ENCODE results near the gene CNTN4. TPM values are rescaled to one million over a fixed set of nuclear protein-coding genes. Genes with fewer than 3 reads are reported as not detected.

CNTN4 gene
- total RNA-seq, 1 donor from 2014 or later, result 22.1 TPM

DNA sequence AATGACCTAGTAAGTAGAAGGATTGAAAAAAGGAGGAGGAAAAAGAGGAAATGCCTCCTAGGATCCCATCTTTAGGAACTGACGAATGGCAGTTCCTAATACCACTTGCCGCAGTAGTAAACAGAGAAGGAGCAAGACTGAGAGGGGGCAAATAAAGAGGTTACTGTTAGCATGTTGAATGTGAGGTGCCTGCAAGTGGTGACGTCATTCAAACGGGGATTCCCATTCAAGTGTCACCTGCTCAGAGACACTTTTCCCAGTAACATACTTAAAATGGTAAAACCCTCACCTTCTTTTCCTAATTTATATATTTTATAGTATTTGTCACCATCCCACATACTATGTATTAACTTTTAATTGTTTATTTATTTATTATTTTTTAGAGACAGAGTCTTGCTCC is 832.6 kb downstream of the CNTN4 start:
- no peak for TF ChIP-seq POLR2A (IDR thresholded peaks at IDR 0.05)
- Histone ChIP-seq H3K4me1 (no peaks in the 10 kb centered on the region), H3K9me3 (no peaks in the 10 kb centered on the region), H3K27ac (no peak overlapping the region), H3K27me3 (no peaks in the 10 kb centered on the region), H3K36me3 (no peaks in the 10 kb centered on the region), H3K4me3 (no peak overlapping the region)
- intact Hi-C loops (cut with DNase I), result no loop called here
- DNase-seq (ENCODE audit: extremely low spot score in 2 of 2), result no peak

DNA sequence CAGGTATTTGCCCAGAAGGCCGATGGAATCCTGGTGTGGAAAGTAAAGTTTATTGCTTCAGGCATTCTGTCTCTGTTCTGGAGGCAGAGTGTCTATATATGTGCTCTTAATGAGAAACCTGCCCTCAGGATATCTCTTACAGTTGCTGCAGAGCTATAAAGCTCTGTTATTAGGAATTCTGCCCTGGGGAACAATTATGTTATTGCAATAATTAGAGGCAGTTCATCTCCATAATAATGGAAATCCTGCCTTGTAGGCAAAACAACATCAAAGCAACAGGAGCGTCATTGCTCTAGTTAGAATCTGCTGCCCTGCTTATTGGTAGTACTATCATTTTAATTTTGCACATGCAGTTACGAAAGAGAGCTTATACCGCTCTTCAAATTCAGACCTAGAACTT is 835.9 kb downstream of the CNTN4 start:
- Histone ChIP-seq H3K36me3 (no peaks in the 10 kb centered on the region), H3K27ac (no peak overlapping the region), H3K4me3 (no peak overlapping the region), H3K4me1 (no peaks in the 10 kb centered on the region), H3K9me3 (no peaks in the 10 kb centered on the region), H3K27me3 (no peaks in the 10 kb centered on the region)
- intact Hi-C loops (cut with DNase I), result no loop called here
- no peak for DNase-seq (ENCODE audit: extremely low spot score in 2 of 2)
- TF ChIP-seq POLR2A (IDR thresholded peaks at IDR 0.05) (no peak), POLR2AphosphoS5 (IDR thresholded peaks at IDR 0.05; ENCODE audit: insufficient read depth in 1 of 2, low read depth in 1 of 2) (no peak)
- TF ChIP-seq, protein P1, sequence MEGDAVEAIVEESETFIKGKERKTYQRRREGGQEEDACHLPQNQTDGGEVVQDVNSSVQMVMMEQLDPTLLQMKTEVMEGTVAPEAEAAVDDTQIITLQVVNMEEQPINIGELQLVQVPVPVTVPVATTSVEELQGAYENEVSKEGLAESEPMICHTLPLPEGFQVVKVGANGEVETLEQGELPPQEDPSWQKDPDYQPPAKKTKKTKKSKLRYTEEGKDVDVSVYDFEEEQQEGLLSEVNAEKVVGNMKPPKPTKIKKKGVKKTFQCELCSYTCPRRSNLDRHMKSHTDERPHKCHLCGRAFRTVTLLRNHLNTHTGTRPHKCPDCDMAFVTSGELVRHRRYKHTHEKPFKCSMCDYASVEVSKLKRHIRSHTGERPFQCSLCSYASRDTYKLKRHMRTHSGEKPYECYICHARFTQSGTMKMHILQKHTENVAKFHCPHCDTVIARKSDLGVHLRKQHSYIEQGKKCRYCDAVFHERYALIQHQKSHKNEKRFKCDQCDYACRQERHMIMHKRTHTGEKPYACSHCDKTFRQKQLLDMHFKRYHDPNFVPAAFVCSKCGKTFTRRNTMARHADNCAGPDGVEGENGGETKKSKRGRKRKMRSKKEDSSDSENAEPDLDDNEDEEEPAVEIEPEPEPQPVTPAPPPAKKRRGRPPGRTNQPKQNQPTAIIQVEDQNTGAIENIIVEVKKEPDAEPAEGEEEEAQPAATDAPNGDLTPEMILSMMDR (IDR thresholded peaks at IDR 0.05), result no peak

DNA sequence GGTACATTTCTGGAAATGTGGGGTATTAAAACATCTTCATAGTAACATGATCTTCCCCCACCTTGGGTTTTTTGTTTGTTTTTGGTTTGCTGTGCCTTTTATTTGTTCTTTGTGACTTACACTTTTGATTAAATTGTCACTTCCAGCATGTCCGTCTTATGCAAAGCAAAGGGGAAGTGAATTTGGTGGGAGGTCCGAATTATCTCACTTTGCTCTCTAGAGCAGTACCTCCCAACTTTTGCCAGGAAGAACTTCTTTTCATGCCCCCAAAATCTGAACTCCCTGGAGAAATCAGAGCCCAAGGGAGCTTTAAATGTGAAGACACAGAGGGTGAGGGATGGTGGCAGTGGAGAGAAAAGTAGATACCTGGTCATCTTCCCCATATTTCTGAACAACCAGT is 838.4 kb downstream of the CNTN4 start:
- Histone ChIP-seq H3K4me1 (no peaks in the 10 kb centered on the region), H3K27ac (no peak overlapping the region), H3K27me3 (no peaks in the 10 kb centered on the region), H3K36me3 (no peaks in the 10 kb centered on the region), H3K4me3 (no peak overlapping the region), H3K9me3 (no peaks in the 10 kb centered on the region)
- no peak for TF ChIP-seq POLR2A (IDR thresholded peaks at IDR 0.05)
- TF ChIP-seq POLR2AphosphoS5 (IDR thresholded peaks at IDR 0.05; ENCODE audit: insufficient read depth in 1 of 2, low read depth in 1 of 2), result no peak
- TF ChIP-seq, protein P1 (IDR thresholded peaks at IDR 0.05), result no peak
- intact Hi-C loops (cut with DNase I), result no loop called here
- no peak for DNase-seq (ENCODE audit: extremely low spot score in 2 of 2)

DNA sequence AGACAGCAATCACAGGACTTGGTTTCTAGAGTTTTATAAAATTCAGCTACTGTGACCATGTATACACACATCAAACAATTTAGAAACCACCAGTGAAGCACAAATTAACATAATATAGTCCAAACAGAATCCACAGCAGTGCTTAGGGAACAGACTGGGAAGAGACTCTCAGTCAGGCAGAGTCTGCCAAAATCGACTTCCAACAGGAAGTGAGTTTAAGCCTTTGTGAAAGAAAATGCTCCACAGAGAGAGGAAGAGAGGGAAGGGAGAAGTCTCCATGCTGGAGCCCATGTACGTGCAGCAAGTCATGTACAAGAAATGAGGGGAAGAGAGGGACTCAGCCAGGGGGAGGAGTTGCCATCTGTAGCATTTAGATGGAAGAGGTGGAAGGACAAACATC is 838.9 kb downstream of the CNTN4 start:
- Histone ChIP-seq H3K4me1 (no peaks in the 10 kb centered on the region), H3K27me3 (no peaks in the 10 kb centered on the region), H3K9me3 (no peaks in the 10 kb centered on the region), H3K4me3 (no peak overlapping the region), H3K36me3 (no peaks in the 10 kb centered on the region), H3K27ac (no peak overlapping the region)
- intact Hi-C loops (cut with DNase I), result no loop called here
- TF ChIP-seq POLR2A (IDR thresholded peaks at IDR 0.05) (no peak), POLR2AphosphoS5 (IDR thresholded peaks at IDR 0.05; ENCODE audit: insufficient read depth in 1 of 2, low read depth in 1 of 2) (no peak)
- TF ChIP-seq, protein P1 (IDR thresholded peaks at IDR 0.05), result no peak
- DNase-seq (ENCODE audit: extremely low spot score in 2 of 2), result no peak

DNA sequence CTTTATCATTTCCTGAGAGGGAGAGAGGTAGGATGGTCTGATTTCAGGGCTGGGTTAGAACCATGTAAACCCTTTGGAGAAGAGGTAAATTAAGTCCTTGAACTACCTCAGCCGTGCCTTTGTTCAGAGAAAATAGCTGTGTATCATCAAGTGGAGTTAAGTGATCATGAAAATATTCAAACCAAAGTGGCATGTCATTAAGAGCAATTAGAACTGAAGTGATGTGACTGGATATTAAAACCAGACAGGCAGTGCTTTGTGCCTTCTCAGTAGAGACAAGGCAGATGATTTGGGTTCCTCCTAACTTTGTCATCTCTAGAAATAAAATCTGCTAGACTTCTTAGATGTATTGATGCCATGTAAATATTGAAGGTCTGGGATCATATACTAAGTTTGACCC is 840.0 kb downstream of the CNTN4 start:
- H3K36me3 ChIP-seq, result no peaks in the 10 kb centered on the region
- no peak for DNase-seq (ENCODE audit: extremely low spot score in 2 of 2)
- H3K27me3 ChIP-seq, result no peaks in the 10 kb centered on the region
- H3K9me3 ChIP-seq, result no peaks in the 10 kb centered on the region
- no peaks in the 10 kb centered on the region for H3K4me1 ChIP-seq
- no peak overlapping the region for H3K4me3 ChIP-seq
- TF ChIP-seq, protein P1 (IDR thresholded peaks at IDR 0.05), result no peak
- TF ChIP-seq POLR2A (IDR thresholded peaks at IDR 0.05) (no peak), POLR2AphosphoS5 (IDR thresholded peaks at IDR 0.05; ENCODE audit: insufficient read depth in 1 of 2, low read depth in 1 of 2) (no peak)
- H3K27ac ChIP-seq, result no peak overlapping the region
- intact Hi-C loops (cut with DNase I), result no loop called here

DNA sequence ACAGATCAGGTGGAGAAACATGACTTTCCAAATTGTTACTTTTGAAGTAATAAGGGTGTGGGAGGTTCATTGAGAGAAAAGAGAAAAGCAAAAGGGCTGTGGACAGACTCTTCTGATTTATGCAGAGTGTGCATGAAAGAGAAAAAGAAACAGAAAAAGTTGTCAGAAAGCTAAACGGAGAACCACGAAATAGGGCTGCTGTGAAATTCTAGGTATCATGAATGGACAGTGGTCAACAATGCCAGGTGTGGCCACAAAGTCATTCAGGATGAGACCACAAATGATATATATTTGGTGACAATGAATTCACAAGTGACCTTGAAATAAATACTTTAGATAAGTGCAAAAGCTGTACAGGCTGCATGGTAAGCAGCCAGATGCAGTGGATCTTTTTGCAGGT is 841.4 kb downstream of the CNTN4 start:
- DNase-seq (ENCODE audit: extremely low spot score in 2 of 2), result no peak
- no peak overlapping the region for H3K4me3 ChIP-seq
- no peaks in the 10 kb centered on the region for H3K4me1 ChIP-seq
- H3K9me3 ChIP-seq, result no peaks in the 10 kb centered on the region
- intact Hi-C loops (cut with DNase I), result no loop called here
- H3K27ac ChIP-seq, result no peak overlapping the region
- H3K27me3 ChIP-seq, result no peaks in the 10 kb centered on the region
- no peaks in the 10 kb centered on the region for H3K36me3 ChIP-seq
- TF ChIP-seq POLR2AphosphoS5 (IDR thresholded peaks at IDR 0.05; ENCODE audit: insufficient read depth in 1 of 2, low read depth in 1 of 2) (no peak), POLR2A (IDR thresholded peaks at IDR 0.05) (no peak)
- TF ChIP-seq, protein P1 (IDR thresholded peaks at IDR 0.05), result no peak

Measured in vagina (tissue), 2 donors.